Astrocyte of the spinal cord (primary cell): Measurements from ENCODE around the gene CYTH2.
A peak's percentile ranks its signal among the peaks of the same experiment; 100 is the strongest.

Source experiments
- DNase-seq: peaks from one replicate; pipeline ENCODE4 v3.0.0; 2011; ENCODE audit warnings: low read depth, low spot score
- H3K4me3 ChIP-seq: 2 replicates; pipeline ENCODE4 v1.5.1; 2011; ENCODE audit warnings: low read depth, mild to moderate bottlenecking, low read length, moderate library complexity
- in situ Hi-C: cut with HindIII; loops from 2 replicates; pipeline ENCODE4 v1.10.0; 2017; ENCODE audit warnings: low sequenced_read_pairs
- TF ChIP-seq, protein P1 (sequence below): IDR thresholded peaks from 2 replicates; pipeline ENCODE4 v1.5.1; 2012; ENCODE audit warnings: low read depth, mild to moderate bottlenecking, low read length, inconsistent platforms

CYTH2 gene

DNA sequence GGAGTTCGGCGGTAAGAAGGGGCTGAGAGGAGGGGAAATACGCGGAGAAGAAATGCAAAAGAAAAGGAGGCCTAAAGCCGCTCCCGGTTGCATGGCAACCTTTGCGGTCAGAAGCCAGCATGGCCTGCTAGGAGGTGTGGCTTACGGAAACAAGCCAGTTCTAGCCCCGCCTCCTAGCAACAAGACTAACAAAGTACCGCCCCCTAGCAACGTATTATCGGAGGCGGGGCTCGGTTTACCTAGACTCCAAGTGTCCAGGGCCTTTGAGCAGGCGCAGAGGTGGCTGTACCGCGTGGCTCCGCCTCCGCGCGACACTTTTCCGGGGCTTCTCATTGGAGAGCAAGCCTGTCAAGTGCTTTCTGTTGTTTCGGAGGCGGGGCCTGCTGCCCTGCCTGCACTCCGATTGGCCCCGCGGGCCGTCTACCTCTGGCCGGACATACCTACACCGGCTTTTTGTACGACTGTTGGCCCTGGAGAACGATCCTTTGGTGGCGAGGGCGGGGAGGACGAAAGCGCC lies 339 bp upstream of the CYTH2 start:
- in situ Hi-C loops: no loop called here
- peak overlapping the region; percentile 86 for H3K4me3 ChIP-seq
- TF ChIP-seq, protein P1, sequence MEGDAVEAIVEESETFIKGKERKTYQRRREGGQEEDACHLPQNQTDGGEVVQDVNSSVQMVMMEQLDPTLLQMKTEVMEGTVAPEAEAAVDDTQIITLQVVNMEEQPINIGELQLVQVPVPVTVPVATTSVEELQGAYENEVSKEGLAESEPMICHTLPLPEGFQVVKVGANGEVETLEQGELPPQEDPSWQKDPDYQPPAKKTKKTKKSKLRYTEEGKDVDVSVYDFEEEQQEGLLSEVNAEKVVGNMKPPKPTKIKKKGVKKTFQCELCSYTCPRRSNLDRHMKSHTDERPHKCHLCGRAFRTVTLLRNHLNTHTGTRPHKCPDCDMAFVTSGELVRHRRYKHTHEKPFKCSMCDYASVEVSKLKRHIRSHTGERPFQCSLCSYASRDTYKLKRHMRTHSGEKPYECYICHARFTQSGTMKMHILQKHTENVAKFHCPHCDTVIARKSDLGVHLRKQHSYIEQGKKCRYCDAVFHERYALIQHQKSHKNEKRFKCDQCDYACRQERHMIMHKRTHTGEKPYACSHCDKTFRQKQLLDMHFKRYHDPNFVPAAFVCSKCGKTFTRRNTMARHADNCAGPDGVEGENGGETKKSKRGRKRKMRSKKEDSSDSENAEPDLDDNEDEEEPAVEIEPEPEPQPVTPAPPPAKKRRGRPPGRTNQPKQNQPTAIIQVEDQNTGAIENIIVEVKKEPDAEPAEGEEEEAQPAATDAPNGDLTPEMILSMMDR: no peak
- peak; percentile 100 for DNase-seq

DNA sequence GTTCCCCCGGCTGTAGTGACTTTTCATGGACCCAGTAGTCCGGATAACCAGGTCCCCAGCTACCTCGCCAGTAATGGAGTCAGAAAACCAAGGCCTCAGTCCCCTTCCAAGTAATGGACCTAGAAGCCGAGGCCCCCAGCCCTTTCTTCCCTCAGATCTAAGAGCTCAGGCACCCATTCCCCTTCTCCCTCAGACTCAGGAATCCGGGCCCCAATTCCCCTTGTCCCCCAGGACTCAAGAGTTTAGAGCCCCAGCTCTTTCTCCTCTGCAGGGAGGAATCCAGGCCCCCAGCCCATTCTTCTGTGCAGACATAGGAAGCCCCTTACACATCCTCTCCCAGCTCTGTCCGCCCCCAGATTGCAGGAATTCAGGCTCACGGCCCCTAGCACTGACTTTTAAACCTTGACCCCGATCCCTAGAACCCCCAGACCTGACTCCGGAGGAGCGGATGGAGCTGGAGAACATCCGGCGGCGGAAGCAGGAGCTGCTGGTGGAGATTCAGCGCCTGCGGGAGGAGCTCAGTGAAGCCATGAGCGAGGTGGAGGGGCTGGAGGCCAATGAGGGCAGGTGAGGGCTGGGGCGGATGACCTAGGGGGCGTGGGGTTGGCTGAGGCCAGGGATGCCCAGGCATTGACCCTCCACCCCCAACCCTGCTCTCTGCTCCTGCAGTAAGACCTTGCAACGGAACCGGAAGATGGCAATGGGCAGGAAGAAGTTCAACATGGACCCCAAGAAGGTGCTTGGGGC lies 938 bp downstream of the CYTH2 start:
- TF ChIP-seq, protein P1: no peak
- peak overlapping the region; percentile 86 for H3K4me3 ChIP-seq
- in situ Hi-C loops: no loop called here
- DNase-seq: no peak

DNA sequence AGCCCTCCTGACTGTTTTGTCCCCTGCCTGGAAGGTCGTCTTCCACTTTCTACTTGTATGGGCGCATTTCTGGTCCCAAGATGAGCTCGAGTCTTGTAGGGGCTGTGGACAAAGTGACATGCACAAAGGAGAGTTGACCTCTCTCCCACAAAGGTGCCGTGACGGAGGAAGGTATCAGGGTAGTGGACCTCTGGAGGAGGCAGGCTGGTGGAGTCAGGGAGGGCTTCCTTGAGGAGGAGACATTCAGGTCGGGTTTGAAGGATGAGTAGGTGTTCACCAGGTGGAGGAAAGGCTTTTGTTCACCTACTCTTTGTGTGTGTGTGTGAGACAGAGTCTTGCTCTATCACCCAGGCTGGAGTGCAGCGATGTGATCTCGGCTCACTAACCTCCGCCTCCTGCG lies 1.7 kb downstream of the CYTH2 start:
- in situ Hi-C loops: no loop called here
- TF ChIP-seq, protein P1: no peak
- H3K4me3 ChIP-seq: no peak overlapping the region
- DNase-seq: no peak

DNA sequence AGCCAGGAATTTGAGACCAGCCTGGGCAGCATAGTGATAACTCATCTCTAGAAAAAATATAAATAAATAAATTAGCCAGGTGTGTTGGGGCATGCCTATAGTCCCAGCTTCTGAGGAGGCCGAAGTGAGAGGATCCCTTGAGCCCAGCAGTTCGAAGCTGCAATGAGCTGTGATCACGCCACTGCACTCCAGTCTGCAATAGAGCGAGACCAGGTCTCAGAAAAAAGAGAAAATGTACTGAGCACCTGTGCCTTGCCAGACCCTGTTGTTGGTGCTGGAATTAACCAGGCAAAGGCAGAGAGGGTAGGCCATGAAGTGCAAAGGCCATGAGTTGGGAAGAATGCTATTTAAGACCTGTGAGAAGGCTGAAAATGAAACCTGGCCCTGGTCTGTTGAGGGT lies 2.7 kb downstream of the CYTH2 start:
- in situ Hi-C loops: no loop called here

DNA sequence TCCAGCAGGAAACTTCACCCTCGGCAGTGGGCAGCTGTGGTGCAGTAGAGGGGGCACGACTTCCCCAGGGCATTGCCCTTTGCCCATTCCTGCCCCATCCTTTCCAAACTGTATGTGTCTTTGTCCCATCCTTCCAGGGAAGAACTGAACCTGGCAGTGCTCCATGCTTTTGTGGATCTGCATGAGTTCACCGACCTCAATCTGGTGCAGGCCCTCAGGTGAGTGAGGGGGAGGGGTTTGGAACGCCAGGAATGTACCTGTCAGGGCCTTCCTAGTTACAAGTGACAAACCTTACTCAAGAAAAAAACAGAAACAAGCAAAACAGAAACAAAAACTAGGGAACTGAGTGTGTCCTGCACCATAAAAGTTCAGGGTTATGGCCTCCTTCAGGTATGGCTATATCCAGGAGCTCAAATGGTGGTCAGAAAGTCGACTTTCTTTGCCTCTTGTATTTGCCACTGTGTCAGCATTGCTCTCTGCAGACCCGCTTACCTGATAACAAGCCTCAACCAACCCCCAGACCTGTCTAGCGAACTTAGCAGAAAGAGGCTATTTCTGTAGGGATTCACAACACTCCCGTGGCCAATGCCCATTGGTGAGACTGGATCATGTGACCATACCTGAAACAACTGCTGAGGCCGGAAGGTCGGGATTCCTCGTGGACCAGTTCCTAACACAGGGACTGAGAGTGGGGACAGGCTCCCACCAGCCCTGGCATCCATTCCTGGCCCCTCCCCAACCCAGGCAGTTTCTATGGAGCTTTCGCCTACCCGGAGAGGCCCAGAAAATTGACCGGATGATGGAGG lies 4.2 kb downstream of the CYTH2 start:
- no peak for DNase-seq
- TF ChIP-seq, protein P1: no peak
- H3K4me3 ChIP-seq: no peak overlapping the region
- in situ Hi-C loops: no loop called here

More for the DNA sequence above, 2.7 kb downstream of the CYTH2 start:
- no peak overlapping the region for H3K4me3 ChIP-seq
- TF ChIP-seq, protein P1: no peak
- DNase-seq: no peak

DNA sequence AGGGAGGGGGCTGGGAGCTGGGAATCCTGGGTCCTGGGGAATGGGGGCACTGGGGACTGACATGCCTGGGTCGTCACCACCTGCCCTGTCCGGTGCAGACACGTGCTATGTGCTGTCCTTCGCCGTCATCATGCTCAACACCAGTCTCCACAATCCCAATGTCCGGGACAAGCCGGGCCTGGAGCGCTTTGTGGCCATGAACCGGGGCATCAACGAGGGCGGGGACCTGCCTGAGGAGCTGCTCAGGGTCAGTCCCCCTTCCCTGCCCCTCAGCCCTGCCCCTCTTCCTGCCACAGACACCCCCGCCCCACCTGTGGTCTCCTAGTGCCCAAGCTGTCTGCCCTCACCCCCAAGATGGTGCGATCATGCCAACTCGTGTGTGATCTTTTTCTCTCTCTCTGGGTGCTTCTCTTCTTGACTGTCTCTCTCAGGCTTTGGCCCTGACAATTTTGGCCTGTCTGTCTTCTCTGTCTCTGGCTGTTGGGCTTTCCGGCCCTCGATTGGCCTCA lies 5.0 kb downstream of the CYTH2 start:
- no peak for DNase-seq
- TF ChIP-seq, protein P1: no peak
- in situ Hi-C loops: no loop called here
- no peak overlapping the region for H3K4me3 ChIP-seq
